Activated T-helper 9 cell treated with anti-CD3 and anti-CD28 coated beads, Interleukin-2, amount 50 U/mL, for 16 hours (primary cell): ENCODE results near the gene CBR1.
"Not testable (repeated sequence)": the region's sequence is repeated elsewhere in the genome, so short reads cannot be mapped to it uniquely, and the experiment has no call there.

Experiments used
- DNase-seq: peaks from one replicate; pipeline ENCODE4 v3.0.0-alpha.2; 2020; ENCODE audit warnings: low read depth

The CBR1 gene

DNA sequence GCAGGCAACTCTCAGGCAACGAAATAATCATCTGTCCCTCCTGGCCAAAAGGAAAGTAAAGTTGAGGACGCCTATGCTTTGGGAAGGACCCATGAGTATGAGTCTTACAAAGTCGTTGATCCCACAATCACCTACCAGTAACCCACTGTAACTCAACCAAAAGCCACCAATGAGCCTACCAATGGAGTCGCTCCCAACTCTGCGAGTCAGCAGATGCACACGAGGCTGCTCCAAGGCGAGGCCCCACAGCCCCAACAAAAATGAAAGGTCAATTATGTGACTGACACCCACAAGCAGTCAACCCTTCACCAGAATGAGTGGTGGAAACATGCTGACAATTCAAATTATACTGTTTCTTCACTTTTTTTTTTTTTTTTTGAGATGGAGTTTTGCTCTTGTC, 21.5 kb upstream of the CBR1 start:
- DNase-seq, result no peak

DNA sequence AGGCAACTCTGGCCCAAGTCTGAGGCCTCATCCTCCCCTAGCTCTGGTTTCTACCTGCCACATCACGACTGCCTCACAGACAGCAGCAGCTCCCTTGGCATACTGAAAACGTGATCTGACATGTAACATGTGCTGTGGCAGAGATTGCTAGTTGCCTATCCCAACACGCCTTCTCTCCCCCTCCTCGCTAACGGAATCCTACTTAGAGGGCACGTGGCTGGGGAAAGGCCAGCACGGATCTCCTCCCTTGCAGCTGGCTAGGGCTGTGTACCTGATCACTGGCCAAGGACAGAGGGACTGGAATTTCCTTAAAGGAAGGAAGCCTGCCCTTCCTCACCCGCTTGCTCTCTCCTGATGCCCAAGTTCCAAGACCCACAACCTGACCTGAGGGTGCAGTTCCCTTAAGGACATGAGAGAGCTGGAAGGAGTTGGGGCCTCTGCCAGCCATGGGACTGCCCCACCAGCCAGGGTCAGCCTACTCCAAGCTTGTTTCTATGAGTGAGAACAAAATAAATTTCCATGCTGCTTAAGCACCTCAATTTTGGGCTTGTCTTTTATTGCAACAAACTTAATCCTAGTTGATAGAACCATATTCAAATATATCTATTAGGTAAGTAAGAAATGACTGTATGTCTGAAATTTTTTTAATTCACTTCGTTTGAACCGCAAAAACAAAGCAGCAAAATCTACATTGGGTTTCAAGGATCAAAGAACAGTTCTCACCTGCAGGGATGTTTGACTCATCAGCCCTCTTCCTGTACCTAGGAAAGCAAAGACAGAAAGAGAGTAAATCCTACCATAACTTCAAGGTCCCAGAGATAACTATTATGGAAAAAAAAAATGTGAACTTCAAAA, 16.7 kb upstream of the CBR1 start:
- DNase-seq, result no peak

DNA sequence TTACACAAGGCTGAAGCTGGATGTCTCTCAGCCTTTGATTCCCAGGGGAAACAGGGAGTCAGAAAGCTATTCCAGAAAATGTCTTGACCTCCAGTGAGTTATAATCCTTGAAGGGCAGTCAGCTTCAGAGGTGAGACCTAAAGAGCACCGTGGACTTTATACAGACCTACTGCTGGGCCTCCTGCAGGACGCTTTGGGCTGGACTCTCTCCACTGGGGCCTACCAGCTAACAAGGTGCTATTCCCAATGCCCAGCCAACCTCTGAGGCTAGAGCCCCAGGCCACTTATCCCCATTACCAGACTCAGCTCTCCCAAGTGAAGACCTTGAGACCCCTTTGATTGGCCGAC, 16.1 kb upstream of the CBR1 start:
- no peak for DNase-seq

GRCh38 chr21:36055551-36055950, 14.3 kb upstream of the CBR1 start:
- DNase-seq, result no peak

GRCh38 chr21:36059823-36060158, 10.0 kb upstream of the CBR1 start:
- no peak for DNase-seq

DNA sequence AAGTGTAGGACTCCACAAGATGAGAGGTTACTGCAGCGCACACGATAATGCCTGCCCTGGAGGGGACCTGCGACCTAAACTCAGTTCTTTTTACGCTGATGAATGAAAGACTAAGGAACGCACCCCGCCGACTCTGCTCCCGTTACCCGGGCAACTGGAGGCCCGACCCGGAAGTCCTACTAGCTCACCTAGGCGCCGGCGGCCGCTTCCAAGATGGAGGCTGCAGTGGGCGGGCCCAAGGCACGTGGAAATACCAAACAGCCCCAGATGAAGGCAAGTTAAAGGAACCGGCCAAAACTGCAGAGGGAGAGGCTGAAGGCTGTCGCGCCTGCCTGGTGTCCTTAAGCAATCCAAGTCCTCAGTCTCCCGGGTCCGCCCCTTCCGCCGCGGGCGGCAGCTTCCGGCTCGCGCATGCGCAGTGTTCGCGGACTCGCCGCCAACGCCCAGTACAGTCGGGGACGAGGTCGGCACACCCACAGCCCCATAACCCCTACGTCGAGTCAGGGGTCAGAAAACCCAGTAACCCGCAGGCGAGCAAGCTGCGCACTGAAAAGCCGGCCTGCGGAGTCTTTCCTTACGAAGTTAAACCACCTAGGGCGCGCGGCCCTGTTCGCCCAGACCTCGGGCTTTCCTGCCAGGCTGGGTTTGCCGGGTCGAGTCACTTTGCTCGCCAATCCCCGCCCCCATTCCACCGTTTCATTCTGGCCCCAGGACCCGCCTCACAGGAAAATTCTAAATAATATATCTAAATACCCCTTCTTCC, 9.5 kb upstream of the CBR1 start, which contains the start of gene SETD4:
Gene SETD4, minus strand, starts transcription at position 368 of the 763 bp plus-strand sequence. CDS start 1,638 bp downstream, outside the sequence.
- DNase-seq, result peak; percentile 89

DNA sequence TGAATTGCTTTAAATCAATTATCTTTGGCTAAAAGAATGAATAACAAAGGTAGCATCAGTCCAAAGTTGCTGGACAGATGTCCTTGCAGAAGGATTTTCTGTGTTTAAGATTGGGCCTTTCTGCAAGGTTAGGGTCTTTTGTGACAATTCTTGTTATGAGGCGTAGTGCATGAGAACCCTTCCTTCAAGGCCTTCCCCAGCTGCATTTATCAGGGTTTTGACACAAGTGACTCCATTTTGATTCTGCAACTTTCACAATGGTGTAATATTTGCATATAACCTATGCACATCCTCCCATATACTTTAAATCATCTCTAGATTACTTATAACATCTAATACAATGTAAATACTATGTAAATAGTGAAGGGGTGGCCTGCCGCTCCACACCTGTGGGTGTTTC, 8.4 kb upstream of the CBR1 start:
- no peak for DNase-seq

DNA sequence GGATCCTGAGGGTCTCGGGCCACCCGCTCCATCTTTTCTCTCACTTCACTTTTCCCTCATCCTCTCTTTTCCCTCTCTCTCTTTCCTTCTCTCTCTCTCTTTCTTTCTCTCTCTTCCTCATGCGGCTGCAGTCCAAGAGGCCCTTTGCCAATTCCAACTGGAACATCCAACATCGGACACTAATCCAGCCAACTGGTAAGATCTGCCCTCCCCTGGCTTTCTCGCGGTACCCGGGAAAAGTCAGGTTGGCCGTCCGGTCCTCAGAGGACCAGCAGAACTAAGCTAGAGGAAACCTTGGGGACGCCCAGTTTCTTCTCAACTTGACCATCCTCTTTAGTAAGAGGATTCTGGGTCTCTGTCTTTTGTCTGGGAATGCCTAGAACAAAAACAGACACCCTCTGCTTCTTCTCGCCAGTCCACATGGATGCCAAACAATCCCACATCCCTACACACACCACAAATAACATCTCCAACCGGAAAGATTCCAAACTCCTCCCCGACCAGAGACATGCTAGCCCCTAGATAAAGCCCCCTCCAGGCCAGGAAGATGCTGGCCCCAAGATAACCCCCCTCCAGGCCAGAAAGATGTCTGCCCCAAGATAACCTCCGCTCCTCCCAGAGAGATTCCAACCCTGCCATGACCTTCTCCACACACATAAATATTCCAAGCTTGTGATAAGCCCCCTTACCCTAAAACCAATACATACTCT, 6.3 kb upstream of the CBR1 start:
- DNase-seq, result no peak

- no peak for DNase-seq
Observed at GRCh38 chr21:36064085-36064460, 5.8 kb upstream of the CBR1 start.

- no peak for DNase-seq
Observed at GRCh38 chr21:36065497-36066036, 4.3 kb upstream of the CBR1 start.

GRCh38 chr21:36068748-36069398, 951 bp upstream of the CBR1 start:
- no peak for DNase-seq

DNA sequence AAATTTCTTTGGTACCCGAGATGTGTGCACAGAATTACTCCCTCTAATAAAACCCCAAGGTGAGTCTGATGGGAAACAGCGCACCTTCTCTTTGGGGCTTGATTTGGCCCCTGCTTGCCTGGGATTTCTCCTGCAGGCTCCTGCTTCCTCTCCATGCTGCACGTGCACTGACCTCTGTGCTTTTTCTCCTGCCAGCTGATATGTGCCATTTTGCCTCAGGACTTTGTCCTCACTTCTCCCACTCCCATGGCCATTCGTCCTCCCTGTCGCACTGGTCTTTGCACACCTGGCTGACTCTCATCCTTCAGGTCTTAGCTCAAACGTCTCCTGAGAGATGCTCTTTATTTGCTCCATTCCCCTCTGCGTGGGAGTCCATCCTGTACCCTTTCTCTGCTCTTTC, 1.2 kb downstream of the CBR1 start:
- DNase-seq, result no peak

- DNase-seq, result no peak
Observed at GRCh38 chr21:36072453-36073162, 2.8 kb downstream of the CBR1 start.

DNA sequence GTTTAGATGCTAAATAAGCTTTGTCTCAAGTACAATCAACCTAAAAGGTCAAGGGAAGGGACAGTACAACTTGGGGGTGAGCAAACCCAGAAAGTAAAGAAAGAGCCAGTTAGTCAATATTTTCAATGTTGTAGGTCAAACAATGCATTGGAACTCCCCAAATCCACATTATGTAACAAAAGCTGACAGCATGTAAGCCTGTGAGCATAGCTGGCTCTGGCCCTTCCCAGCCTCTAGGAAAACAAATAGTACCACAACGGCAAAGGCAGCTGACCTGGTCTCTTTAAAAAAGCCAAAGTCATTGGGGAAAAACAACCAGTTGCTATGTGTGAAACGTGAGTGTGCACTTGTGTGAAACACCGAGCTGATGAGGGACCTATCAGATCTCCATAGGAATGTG, 3.4 kb downstream of the CBR1 start:
- DNase-seq, result no peak

DNA sequence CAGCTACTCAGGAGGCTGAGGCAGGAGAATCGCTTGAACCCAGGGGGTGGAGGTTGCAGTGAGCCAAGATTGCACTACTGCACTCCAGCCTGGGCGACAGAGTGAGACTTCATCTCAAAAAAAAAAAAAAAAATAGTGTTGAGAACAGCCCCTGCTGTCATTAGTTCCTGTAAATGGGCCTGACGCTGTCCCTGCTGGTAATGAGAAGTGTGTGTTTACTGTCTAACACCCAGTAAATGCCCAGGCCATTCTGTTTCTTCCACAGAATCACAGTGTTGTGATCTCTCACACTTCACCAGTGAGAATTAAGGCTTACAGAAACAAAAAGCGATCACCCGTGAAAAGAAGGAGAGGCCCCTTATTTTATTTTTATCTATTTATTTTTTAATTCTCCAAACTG, 4.1 kb downstream of the CBR1 start:
- not testable (repeated sequence) for DNase-seq

- no peak for DNase-seq
Observed at GRCh38 chr21:36075171-36075570, 5.3 kb downstream of the CBR1 start.

GRCh38 chr21:36075953-36076352, 6.1 kb downstream of the CBR1 start:
- DNase-seq, result no peak

DNA sequence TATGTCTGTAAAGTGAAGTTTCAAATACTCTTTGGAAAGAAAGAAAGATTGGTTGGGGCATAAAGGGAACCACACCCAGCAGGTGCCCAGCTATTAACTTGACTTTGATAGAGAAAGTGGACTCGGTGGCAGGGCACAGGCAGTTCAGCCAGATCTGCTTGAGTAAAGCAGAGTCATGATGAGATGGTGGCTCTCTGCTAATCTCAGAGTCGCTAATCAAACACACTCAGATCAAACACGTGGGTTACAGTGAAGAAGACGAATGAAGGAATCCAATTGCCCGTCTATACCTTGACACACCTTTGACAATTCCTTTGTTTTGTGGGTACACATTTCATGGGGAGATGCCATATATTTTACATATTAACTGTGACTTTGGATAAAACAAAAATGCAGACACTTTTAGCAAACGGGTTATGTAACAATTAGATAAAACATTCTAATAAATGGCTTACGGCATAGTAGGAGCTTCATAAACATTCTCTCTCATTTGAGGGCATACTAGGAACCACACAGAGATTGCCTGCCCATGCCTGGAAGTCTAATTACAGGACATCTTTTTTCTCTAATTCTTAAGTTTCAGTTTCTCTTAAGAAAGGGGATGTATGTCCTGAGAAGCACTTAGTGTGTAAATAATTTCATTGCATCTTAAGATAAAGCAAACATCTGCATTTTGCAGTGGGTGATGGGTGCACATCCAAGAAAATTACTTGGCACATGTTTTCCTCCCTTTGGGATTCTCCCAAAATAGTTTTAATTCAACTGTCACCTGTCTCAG, 7.2 kb downstream of the CBR1 start:
- DNase-seq, result no peak

DNA sequence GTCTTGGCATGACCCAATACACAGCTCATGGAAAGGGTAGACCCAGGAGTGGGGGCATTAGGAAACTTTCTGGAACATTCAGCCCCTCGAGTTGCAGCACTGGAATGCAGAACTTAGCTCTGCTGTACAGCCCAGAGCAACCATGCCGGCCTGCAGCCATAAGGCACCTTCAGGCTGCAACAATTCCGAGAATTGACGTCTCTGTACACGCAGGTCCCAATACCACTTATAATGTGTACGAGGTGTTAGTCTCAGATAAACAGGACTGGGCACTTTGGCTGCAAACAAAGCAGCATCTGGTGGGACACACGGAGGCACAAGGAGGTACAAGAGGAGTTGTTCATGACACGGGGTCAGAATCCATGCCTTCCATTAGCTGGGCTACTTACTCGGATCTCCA, 7.9 kb downstream of the CBR1 start:
- DNase-seq, result no peak

DNA sequence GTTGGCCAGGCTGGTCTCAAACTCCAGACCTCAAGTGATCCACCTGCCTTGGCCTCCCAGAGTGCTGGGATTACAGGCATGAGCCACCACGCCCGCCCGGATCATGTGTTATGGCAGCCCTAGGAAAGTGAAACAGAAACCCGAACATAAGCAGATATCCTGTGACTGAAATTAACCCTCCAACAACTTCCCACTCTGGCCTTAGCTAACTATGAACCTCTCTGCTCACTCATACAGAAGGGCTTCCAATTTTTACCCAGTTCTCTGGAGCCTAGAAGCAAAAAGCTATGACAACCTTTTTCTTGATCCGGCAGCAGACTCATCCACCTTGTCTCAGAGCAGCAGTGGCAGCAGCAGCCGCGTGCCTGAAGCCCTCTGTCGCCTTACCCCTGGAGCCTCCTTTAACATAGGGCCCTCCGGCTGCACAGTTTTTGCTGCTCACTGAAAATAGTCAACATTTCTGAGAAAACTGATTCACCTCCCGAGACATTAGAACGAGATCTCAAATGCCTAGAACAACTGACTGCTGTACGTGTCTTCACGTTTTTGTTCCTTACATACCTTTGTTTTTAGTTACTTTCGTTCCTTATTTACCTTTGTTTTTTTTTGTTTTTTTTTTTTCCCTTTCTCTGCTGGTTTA, 9.3 kb downstream of the CBR1 start:
- DNase-seq, result peak; percentile 8
